GM12864 (cell line): ENCODE results near the gene SMYD3.

Source experiments
- DNase-seq: peaks from one replicate; pipeline ENCODE4 v3.0.0-alpha.2; 2011; ENCODE audit warnings: low read depth
- H3K4me3 ChIP-seq: 2 replicates; pipeline ENCODE4 v1.5.1; 2011; ENCODE audit warnings: mild to moderate bottlenecking, low read depth, low read length, control low read depth
- CTCF ChIP-seq: IDR thresholded peaks from 2 replicates; pipeline ENCODE4 v1.5.1; 2011; ENCODE audit warnings: low read depth, mild to moderate bottlenecking, moderate library complexity, low read length, control low read depth, inconsistent platforms; ENCODE audit errors: missing control alignments

Gene SMYD3

GRCh38 chr1:246390855-246391254 lies 116.2 kb downstream of the SMYD3 start:
- no peak overlapping the region for H3K4me3 ChIP-seq
- TF ChIP-seq CTCF, result no peak
- no peak for DNase-seq

DNA sequence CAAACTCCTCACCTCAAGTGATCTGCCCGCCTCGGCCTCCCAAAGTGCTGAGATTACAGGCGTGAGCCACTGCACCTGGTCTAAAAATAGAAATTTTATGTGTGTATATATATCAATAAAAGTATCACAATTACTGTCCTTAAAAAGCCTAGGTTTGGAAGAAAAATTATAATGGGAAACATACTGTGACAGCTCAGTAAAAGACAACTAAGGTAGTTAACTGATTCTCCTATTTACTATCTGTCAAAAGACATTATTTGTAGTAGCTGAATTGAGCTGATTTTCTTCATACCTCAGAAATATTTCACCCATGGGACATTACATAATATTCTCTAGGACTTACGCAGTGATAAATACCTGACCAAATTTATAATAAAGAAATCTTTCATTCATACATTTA lies 122.5 kb downstream of the SMYD3 start:
- no peak for TF ChIP-seq CTCF
- H3K4me3 ChIP-seq, result no peak overlapping the region
- DNase-seq, result no peak

DNA sequence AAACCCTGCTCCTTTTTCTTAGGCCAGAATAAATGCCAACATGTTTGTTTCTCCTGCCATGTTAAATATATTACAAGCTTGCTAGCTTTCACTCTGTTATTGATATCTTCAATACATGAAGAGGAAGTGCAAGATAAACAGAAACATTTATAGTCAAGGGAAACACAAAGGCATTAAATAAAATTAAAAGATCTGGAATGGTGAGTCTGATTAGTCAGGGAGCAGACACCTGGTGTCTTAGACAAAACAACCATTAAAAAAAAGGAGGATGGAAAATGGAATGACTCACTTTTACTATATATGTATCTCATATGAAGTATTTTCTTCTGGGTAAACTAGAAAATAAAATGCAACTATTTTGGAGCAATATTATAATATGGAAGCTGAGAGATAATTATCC lies 123.3 kb downstream of the SMYD3 start:
- DNase-seq, result no peak
- H3K4me3 ChIP-seq, result no peak overlapping the region
- TF ChIP-seq CTCF, result no peak

GRCh38 chr1:246383239-246383589 lies 123.9 kb downstream of the SMYD3 start:
- no peak for DNase-seq
- TF ChIP-seq CTCF, result no peak
- H3K4me3 ChIP-seq, result no peak overlapping the region

- H3K4me3 ChIP-seq, result no peak overlapping the region
- DNase-seq, result no peak
- no peak for TF ChIP-seq CTCF
These were observed 124.4 kb downstream of the SMYD3 start for GRCh38 chr1:246382589-246383238.

DNA sequence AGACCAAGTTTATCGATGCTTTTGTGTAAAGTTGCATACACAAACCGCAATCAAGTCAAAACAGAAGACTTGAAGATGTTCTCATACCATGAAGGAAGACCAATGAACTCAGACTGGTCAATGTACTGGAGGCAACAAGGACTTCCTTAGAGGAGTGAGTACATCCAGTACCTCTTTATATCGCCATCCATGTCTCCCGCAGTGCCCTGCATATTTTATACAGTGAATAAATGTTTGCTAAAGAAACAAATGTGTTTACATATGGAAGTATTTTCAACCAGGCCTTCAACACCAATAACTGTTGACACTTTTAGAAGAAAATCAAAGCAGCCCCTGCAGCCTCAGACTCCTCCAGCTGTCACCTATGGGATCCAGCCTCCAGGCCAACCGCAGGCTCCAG lies 125.6 kb downstream of the SMYD3 start:
- TF ChIP-seq CTCF, result no peak
- no peak for DNase-seq

DNA sequence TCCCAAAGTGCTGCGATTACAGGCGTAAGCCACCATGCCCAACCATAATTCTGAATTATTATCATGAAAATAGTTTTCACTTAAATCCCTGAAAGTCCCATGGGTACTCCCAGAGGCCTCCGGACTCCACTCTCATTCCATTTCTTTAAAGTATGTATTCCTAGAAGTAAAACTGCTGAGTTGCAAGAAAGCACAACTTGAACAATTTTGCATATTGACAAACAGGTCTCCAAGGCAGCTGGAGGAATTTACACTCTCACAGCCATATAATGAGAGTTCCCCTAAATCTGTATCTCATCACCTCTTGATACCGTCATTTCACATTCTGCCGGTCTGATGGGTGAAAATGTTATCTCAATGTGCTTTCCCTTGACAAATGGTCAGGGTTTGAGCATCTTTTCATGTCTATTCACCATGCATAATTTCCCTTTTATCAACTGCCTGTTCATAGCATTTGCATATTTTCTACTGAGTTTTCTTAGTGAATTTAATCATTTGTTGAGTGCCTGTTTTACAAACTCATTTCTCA lies 129.4 kb downstream of the SMYD3 start:
- no peak overlapping the region for H3K4me3 ChIP-seq
- no peak for DNase-seq
- no peak for TF ChIP-seq CTCF

More for the DNA sequence above, 125.6 kb downstream of the SMYD3 start:
- no peak overlapping the region for H3K4me3 ChIP-seq
